Measurements from ENCODE around the gene TWIST2.

TWIST2 gene

DNA sequence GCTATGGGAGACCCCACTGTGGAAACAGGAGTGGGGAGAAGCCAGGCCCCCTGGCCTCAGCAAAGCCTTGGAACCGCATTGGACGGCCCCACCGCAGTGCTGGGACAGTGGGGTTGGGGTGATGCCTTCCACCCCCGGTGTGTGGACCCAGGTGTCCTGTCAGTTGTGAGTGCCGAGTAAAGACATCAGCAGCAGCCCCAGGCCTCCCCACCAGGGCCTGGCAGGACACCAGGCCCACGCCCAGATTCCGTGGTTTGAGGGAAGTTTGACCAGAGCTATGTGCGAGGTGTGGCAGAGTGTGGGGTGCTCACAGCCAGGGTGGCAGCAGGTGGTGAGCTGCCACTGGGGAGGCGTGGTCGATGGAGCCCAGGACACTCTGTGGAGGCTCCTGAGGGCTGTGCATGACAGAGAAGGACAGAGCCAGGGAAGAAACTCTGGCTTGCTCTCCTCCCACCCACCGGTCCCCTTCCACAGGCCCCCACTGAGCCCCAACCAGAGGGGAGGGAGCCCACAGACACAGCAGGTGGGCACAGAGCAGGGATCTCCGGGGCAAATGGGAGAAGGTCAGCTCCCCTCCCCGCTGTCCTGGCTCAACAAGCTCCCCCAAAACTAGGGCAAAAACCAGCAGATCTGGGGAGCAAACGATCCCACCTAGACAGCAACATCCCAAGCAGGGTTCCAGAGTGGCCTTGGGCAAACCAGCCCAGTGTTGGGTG, 69.1 kb downstream of the TWIST2 start:
- H3K27me3 Mint-ChIP-seq (ENCODE audit: low read depth): peaks cover 17% of the 10 kb centered on the region
- TF ChIP-seq, protein P1, sequence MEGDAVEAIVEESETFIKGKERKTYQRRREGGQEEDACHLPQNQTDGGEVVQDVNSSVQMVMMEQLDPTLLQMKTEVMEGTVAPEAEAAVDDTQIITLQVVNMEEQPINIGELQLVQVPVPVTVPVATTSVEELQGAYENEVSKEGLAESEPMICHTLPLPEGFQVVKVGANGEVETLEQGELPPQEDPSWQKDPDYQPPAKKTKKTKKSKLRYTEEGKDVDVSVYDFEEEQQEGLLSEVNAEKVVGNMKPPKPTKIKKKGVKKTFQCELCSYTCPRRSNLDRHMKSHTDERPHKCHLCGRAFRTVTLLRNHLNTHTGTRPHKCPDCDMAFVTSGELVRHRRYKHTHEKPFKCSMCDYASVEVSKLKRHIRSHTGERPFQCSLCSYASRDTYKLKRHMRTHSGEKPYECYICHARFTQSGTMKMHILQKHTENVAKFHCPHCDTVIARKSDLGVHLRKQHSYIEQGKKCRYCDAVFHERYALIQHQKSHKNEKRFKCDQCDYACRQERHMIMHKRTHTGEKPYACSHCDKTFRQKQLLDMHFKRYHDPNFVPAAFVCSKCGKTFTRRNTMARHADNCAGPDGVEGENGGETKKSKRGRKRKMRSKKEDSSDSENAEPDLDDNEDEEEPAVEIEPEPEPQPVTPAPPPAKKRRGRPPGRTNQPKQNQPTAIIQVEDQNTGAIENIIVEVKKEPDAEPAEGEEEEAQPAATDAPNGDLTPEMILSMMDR (IDR thresholded peaks at IDR 0.05; ENCODE audit: unreplicated experiment in 3 of 3): no peak
- peaks cover 2% of the 10 kb centered on the region for H3K9me3 Mint-ChIP-seq
- no peak overlapping the region for H3K4me3 Mint-ChIP-seq
- H3K4me1 Mint-ChIP-seq: peaks cover 13% of the 10 kb centered on the region
- no peaks in the 10 kb centered on the region for H3K36me3 Mint-ChIP-seq (ENCODE audit: low read depth)
- no peak overlapping the region for H3K27ac Mint-ChIP-seq

DNA sequence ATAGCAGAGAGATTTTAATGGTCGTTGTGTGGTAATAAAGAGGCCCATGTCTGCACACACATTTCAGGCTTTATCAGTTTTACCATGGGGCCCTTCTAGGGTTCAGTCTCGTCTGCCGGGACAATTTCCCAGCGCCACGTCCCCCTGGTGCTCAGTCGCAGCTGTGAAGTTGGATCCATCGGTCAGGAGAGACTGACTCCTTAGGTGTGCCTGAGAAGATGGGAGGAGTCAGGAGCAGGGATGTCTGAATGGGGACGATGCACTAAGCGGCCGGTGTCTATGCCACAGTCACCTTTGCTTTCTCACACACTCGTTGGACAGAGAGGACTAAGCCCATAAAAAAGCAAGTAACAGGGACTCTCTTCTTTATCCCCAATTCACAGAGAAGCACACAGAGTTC, 71.4 kb downstream of the TWIST2 start:
- H3K4me1 Mint-ChIP-seq: peaks cover 16% of the 10 kb centered on the region
- H3K27ac Mint-ChIP-seq: no peak overlapping the region
- no peak overlapping the region for H3K4me3 Mint-ChIP-seq
- TF ChIP-seq, protein P1 (IDR thresholded peaks at IDR 0.05; ENCODE audit: unreplicated experiment in 3 of 3): no peak
- H3K9me3 Mint-ChIP-seq: peaks cover 2% of the 10 kb centered on the region
- no peaks in the 10 kb centered on the region for H3K36me3 Mint-ChIP-seq (ENCODE audit: low read depth)
- H3K27me3 Mint-ChIP-seq (ENCODE audit: low read depth): peaks cover 23% of the 10 kb centered on the region

DNA sequence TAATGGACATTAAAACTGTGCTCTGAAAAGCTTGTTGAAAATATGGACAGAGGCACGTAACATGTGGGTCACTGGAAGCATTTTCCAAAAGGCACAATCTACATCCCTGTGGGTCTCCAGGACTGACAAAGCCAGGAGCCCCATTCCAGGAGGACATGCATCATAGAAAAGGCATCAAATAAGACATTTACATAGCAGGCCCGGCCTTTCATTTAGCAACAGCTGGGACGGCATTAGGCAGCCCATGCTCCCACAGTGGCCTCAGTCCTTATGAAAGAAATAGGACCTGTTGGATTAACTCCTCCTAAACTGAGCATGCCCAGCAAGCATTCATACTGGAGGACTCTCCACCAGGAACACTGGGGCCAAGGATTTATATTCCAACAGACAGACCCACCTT, 72.2 kb downstream of the TWIST2 start:
- H3K27me3 Mint-ChIP-seq (ENCODE audit: low read depth): peaks cover 27% of the 10 kb centered on the region
- H3K36me3 Mint-ChIP-seq (ENCODE audit: low read depth): no peaks in the 10 kb centered on the region
- TF ChIP-seq, protein P1 (IDR thresholded peaks at IDR 0.05; ENCODE audit: unreplicated experiment in 3 of 3): no peak
- no peak overlapping the region for H3K4me3 Mint-ChIP-seq
- peaks cover under 1% of the 10 kb centered on the region for H3K9me3 Mint-ChIP-seq
- H3K27ac Mint-ChIP-seq: peak overlapping the region in 2 of 3 experiments; percentile 8 to 58
- peaks cover 18% of the 10 kb centered on the region for H3K4me1 Mint-ChIP-seq

DNA sequence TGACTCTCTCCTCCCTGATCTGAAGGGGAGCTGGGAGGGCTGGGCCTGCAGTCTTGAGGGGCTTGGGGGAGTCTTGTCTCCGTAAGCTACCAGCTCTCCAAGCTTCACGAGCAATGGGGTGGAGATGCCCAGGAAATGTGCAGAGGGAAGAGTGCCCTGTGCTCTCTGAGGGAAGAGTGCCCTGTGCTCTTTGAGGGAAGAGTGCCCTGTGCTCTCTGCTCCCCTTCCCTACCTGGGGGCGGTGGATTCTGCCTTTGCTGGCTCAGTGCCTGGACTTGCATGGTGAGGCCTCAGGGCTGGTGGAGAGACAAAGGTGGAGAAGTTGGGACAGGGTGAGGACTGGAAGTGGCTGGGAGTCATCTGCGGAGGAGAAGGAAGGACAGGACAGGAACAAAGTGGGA, 72.7 kb downstream of the TWIST2 start:
- Mint-ChIP-seq H3K27ac (peak overlapping the region in 2 of 3 experiments; percentile 8 to 72), H3K9me3 (no peaks in the 10 kb centered on the region), H3K27me3 (ENCODE audit: low read depth) (peaks cover 24% of the 10 kb centered on the region), H3K4me1 (peaks cover 18% of the 10 kb centered on the region), H3K4me3 (no peak overlapping the region), H3K36me3 (ENCODE audit: low read depth) (no peaks in the 10 kb centered on the region)
- TF ChIP-seq, protein P1 (IDR thresholded peaks at IDR 0.05; ENCODE audit: unreplicated experiment in 3 of 3): no peak

DNA sequence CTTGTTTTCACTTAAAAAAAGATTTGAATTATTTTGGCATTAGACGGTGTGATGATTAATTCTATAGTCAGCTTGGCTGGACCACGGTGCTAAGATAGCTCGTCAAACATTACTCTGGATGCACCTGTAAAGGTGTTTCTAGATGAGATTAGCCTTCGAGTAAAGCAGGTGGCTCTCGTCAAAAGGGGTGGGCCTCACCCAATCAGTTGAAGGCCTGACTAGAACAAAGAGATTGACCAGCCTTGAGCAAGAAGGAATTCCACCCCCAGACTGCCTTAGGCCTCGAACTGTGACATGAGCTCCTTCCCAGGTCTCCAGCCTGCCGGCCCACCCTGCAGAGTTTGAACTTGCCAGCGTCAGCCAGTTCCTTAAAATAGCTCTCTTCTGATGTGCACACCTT, 73.4 kb downstream of the TWIST2 start:
- H3K9me3 Mint-ChIP-seq: no peaks in the 10 kb centered on the region
- peaks cover 18% of the 10 kb centered on the region for H3K4me1 Mint-ChIP-seq

More for the DNA sequence above, 73.4 kb downstream of the TWIST2 start:
- TF ChIP-seq, protein P1 (IDR thresholded peaks at IDR 0.05; ENCODE audit: unreplicated experiment in 3 of 3): no peak
- Mint-ChIP-seq H3K4me3 (no peak overlapping the region), H3K36me3 (ENCODE audit: low read depth) (no peaks in the 10 kb centered on the region), H3K27ac (peak overlapping the region in 2 of 3 experiments; percentile 8 to 72), H3K27me3 (ENCODE audit: low read depth) (peaks cover 29% of the 10 kb centered on the region)
